ENCODE measurements around the gene SEPTIN8.

Gene SEPTIN8

DNA sequence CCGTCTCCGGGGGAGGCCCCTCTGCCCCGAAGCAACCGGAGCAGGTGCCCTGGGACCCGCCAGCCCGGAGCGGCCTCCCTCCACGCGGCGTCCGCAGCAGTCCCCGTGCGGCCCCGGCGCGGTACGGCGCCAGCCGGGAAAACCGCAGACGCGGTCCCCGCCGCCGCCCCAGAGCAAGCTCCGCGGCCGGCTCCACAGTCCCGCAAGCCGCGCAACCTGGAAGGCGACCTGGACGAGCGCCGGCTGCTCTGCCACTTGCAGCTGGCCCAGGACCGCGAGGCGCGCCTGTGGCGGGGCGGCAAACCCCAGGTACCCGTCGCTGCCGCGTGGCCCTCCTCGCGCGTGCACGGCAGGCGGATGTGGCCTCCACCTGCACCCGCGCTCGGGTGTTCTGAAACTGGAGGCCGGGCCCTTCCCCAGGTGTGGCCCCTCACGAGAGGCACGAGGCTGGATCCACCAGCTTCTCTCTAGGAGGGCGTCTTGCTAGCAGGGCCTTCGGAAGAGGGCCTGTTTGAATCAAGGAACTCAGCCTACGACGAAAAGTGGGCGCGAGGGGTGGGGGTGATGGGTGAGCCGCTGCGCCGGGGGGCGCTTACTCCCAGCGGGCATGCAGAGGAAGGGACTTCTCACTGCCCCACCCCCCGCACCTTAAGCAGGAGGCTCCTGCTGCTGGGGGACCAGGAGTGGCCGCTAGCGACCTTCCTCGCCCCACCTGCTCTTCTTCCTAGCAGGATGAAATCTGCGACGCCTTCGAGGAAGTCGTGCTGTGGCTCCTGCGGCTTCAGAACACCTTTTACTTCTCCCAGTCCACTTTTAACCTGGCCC lies 29.2 kb downstream of the SEPTIN8 start:
- DNase-seq = no peak

DNA sequence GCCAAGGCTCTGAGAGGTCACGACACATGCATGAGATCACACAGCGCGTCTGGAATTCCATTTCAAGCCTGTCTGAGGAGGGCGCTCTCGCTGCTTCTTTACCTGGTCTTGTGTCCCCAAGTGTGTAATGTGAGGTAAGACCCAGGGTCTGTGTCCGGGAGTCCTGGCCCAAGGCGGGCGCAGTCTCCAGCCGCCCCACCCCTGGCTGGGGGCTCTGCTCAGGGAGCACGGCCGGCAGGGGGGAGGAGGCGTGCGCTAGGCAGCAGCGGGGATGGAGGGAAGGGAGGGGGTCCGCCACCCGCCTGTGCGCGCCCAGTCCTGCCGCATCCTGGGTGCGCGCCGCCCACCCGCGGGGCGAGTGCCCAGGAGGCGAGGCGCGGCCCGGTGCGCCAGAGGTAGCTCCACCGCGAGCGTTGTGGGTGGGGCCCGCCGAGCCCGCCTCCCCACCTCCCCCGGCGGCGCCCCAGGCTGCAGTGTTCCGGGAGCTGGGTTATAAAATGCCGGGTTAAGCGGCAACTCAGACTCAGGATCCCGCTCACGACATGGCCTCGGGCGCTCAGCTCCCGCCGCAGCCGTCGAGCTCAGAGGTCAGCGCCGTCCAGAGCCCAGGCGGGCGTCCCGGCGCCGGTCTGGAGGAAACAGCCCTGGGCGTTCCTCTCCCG lies 30.0 kb downstream of the SEPTIN8 start, which contains the start of gene CCNI2:
CCNI2 (plus strand) TSS at position 473 of the 662 bp plus-strand sequence; CDS start at position 543, 70 bp downstream.
- no peak for DNase-seq

DNA sequence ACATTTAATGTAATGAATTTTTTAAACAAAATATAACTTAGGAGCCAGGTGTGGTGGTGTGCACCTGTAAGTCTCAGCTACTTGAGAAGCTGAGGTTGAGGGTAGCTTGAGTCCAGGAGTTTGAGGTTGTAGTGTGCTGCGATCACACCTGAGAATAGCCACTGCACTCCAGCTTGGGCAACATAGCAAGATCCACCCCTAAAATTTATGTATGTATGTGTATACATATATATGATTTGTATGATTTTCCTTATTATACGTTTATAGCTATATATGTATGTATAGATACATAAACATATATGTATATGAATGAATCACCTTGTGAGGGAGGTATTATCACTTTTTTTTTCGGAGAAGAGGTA lies 30.5 kb downstream of the SEPTIN8 start:
- no peak for DNase-seq

DNA sequence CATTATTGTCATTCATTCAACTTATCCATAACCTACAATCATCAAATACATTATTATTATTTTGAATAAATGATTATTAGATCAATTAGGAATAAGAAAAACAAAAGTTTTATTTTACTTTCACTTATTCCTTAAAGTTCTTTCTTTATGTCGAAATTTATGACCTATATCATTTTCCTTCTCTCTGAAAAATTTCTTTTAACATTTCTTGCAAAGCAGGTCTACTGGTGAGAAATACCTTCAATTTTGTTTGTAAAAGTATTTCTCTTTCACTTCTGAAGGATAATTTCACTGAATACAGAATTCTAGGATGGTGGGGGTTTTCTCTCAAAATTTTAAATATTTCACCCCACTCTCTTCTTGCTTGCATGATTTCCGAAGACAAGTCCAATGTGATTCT lies 32.4 kb downstream of the SEPTIN8 start:
- DNase-seq = no peak

DNA sequence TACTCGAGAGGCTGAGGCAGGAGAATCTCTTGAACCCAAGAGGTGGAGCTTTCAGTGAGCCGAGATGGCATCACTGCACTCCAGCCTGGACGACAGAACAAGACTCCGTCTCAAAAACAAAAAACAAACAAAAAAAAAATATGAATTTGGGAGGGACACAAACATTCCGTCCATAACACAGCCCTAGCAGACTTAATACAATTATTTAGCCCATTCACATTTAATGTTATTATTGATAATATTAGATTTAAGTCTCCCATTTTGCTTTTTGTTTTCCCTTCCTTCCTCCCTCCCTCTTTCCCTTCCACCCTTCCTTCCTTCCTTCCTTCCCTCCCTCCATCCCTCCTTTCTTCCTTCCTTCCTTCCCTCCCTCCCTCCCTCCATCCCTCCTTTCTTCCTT lies 34.4 kb downstream of the SEPTIN8 start:
- DNase-seq = no peak

DNA sequence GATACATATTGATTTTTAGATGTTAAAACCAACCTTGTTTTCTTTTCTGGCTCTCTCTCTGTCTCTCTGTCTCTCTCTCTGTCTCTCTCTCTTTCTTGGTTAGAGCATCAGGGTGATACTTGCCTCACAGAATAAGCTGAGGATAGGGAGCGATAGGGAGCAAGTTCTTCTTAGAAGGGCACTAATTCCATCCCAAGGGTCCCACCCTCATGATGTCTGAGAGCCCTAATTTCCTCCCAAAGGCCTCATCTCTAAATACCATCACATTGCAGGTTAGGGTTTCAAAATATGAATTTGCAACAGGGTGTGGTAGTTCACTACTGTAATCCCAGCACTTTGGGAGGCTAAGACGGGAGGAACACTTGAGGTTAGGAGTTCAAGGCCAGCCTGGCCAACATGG lies 34.9 kb downstream of the SEPTIN8 start:
- no peak for DNase-seq

DNA sequence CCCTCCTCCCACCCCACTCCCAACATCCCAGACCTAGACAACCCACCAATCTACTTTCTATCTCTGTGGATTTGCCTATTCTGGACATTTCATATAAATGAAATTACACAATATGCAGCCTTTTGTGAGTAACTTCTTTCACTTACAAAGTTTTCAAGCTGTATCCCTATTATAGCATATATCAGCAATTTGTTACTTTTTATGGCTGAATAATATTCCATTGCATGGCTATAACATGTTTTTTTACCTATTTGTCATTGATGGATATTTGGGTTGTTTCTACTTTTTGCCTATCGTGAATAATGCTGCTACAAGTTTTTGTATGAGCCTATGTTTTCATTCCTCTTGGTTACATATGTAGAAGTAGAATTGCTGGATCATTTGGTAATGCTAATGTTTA lies 37.8 kb downstream of the SEPTIN8 start:
- no peak for DNase-seq

DNA sequence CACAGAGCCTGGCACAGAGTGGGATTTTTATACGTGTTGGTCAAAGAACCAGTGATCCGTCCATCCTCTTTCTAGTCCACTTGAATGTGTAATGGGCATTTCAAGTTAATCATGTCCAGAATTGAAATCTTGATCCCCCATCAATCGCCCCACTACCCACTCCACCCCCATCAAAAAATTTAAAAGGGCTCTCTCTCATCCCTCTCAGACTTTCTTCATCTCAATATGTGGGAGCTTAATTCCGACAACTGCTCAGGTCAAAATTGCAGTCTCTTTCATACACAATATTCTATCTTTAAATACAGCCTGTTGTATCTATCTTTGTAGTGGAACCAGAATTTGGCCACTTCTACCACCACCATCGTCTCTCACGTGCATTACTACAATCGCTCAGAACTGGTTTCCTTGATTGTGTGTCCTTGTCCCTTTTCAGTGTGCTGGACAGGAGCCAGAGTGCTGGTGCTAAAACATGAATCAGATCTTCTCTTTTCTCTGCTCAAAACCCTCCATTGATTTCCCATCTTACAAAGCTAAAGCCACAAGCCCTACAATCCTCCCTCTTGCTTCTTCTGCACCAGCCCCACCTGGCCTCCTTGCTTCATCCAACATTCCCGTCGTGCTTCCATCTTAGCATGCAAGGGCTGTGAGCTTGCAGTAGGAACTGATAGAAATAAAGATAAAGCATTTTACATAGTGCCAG lies 38.9 kb downstream of the SEPTIN8 start:
- no peak for DNase-seq

DNA sequence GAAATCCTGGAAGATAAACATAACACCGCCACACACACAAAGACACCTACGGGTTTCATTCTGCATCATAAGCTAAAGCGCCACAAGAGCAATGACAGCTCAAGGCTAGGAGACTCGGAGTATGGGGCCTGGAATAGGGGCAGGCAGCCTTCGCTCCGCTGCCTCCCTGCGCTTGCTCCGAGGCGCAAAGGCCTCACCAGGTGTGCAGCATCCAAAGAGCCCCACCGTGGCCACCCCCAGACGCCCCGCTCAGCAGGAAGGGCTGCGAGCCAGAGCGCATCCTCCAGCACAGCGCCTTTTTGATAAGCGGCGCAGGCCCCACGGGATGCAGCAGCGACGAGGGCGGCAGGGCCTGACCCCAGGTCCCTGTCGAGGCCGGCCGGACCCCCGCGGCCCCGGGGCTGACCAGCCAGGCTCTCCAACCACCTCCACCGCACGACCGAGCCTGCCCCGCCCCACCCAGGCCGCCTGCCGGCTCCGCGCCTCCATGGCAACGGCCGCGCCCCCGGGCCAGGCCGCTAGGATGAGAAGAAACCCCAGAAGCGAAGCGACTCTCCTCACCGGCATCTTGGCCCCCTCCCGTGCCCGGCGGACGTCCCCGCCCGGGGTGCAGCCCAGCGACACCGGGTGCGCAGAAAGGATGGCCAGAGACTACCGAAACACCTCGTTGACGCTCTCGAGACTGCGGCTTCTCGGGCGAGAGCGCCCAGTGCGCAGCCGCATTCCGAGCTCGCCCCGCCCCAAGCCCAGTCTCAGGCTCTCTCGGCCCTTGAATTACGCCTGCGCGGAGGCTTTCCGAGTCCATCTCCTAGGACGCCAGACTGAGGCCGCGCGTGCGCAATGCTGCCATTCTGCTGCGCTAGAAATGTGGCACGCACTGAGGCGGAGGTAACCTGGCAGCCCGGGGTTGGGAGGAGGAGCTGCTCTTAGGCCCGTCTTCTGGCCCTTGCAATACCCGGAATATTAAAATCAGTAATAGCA lies 39.9 kb downstream of the SEPTIN8 start, which contains the start of gene KIF3A:
KIF3A (minus strand) TSS at position 694 of the 981 bp plus-strand sequence; CDS start at position 567, 127 bp downstream.
- DNase-seq = peak; percentile 91 to 93

DNA sequence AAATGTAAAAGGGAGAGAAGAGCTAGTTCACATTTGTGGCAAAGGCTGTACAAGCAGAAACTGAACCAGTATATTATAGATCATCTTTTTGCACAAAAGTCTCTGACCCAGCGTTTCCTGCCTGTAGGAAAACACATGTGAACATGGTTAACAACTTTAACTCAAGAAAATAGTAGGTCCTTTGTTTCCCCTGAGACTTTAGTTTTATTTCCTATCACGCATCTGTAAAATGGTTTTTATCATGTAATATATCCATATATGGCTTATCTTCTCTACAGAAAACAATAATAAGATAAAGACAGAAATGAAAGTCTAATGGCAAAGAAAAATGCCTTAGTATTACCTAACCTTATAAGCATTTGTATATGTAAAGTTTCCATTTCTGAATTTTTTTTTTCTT lies 42.4 kb downstream of the SEPTIN8 start:
- DNase-seq = no peak

DNA sequence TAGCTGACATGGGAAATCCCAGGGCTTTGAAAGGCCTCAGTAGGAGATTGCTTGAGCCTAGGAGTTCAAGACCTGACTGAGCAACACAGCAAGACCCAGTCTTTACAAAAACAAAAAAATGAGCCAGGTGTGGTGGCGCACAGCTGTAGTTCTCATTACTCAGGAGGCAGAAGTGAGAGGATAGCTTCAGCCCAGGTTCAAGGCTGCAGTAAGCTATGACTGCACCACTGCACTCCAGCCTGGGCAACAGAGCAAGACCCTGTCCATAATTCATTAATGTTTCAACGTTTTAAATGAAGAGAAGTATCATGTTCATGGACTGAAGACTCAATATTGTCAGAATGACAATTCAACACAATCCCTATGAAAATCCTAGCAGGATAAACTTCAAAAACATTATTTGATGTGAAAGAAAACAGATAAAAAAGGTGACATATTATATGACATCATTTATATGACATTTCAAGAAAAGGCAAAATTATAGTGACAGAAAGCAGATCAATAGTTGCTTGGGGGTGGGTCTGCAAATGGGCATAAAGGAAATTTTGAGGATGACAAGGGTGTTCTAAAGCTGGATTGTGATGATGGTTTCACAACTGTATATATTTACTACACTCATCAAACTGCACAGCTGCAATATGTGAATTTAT lies 43.4 kb downstream of the SEPTIN8 start:
- DNase-seq = no peak

DNA sequence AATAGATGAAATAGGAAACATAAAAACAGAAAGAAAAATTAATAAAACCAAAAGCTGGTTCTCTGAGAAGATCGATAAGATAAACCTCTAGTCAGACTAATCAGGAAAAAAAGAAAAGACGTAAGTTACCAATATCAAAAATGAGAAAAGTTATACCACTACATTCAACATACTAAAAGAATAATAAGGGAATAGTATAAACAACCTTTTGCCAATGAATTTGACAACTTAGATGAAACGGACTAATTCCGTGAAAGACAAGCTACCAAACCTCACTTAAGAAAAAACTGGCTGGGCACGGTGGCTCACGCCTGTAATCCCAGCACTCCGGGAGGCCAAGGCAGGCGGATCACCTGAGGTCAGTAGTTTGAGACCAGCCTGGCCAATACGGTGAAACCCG lies 47.1 kb downstream of the SEPTIN8 start:
- DNase-seq = no peak

DNA sequence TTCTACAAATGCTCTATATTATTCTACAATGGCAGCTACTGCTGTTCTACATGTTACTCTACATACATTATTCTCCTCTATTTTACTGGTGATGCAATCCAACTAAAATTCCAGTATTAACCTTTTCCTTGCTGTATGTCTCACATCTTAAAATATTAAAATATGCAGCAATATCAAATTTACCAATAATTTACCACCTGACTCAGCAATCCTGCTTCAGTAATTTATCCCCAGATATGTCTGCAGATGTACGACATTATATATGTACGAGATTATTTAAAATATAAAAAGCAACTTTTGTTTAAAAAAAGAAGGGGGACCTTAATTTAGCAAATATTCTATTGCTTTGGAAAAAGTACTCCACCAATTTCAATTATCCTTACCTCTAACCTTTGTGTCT lies 51.3 kb downstream of the SEPTIN8 start:
- no peak for DNase-seq

DNA sequence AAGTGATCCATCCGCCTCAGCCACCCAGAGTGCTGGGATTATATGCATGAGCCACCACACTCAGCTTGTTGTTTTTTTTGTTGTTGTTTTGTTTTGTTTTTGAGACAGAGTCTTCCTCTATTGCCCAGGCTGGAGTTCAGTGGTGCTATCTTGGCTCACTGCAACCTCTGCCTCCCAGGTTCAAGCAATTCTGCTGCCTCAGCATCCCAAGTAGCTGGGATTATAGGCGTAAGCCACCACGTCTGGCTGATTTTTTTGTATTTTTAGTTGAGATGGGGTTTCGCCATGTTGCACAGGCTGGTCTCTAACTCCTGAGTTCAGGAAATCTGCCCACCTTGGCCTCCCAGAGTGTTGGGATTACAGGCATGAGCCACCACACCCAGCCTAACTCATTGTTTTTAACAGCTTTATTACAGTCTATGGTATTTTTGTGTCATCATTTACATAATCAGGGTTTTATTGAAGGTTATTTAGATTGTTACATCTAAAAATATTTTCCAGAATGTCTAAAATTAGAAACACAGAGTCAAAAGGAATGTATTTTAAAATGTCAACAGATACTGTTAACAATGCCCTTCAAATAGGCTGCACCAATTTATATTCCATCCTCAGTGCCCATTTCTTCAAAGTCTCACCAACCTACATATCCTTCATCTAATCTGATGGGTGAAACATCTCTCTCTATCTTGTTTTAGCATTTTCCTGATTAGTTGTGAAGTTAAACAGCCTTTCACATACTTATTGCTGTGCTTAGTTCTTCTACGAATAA lies 58.3 kb downstream of the SEPTIN8 start:
- no peak for DNase-seq

DNA sequence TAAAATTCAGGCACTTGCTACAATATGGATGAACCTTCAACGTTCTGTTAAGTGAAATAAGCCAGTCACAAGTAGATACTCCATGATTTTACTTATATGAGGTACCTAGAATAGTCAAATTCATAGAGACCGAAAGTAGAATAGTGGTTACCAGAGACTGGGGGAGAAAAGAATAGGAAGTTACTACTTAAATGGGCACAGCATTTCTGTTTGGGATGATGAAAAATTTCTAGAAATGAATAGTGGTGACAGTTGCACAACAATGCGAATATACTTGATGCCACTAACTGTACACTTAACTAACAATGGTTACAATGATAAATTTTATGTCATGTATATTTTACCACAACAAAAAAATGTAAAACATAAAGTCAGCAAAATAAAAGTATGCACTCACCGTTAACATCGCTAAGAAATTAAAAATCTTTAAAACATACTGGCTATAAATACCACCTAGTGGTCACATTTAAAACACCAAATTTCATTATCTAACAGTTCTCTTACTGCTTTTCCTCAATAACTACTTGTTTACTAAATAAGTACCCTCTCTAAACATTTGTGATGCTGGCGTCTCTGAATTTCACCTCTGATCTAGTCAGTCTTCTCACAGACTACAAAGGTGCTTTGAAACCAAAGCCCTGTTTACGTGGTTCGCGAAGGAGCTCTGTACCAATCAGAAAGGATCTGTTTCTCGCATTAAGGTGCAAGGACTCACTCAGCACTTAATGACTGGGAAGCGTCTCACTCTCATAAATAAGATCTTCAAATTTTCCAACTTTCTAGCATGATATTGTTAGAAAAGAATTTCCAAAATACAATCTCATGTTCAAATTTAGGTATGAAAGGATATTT lies 62.4 kb downstream of the SEPTIN8 start:
- DNase-seq = no peak

DNA sequence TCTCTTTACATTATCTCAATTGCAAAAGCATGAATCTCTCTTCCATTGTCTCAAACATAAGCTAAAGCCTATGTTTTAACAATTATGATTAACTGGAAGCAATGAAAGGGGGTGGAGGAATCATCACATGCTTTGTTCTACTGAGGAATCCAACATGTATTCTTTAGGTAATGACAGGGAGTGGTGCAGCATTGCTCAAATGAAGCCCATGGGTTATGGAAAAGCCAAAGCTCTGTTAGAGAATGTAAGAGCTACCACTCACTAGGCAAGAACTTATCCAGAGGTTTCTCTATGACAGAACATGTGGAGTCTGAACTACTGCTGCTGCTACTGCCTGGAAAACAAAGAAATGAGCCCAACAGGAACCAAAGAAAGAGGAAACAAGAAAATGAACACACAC lies 68.4 kb downstream of the SEPTIN8 start:
- DNase-seq = no peak

DNA sequence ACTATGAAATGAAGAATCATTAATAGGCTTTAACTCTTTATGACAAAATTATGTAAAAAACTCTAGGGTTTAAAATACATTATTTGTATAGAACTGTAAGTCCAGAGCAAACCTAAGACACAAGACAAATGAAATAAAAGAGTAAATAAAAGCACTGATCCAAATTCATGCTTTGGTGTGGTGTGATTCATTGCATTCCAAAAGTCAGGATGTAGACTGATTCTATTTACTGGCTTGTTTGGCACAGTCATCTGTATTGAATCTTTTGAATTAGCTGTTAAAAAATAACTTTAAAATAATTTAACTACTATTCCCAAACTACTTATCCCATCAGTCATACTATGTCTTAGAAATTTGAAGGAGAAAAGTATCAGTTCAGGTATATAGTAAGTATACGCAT lies 72.2 kb downstream of the SEPTIN8 start:
- no peak for DNase-seq

Measured in NCI-H187 (cell line).